C4-2B (cell line): Measurements from ENCODE around the gene TUBB.

ENCODE experiments used
- CTCF ChIP-seq: fragments of 450-650 bp; conservative IDR thresholded peaks from 2 replicates; pipeline ENCODE4 v1.5.1; 2017; ENCODE audit warnings: mild to moderate bottlenecking
- ZFX ChIP-seq: fragments of 450-650 bp; IDR thresholded peaks from 2 replicates; pipeline ENCODE4 v1.6.1; 2017

DNA sequence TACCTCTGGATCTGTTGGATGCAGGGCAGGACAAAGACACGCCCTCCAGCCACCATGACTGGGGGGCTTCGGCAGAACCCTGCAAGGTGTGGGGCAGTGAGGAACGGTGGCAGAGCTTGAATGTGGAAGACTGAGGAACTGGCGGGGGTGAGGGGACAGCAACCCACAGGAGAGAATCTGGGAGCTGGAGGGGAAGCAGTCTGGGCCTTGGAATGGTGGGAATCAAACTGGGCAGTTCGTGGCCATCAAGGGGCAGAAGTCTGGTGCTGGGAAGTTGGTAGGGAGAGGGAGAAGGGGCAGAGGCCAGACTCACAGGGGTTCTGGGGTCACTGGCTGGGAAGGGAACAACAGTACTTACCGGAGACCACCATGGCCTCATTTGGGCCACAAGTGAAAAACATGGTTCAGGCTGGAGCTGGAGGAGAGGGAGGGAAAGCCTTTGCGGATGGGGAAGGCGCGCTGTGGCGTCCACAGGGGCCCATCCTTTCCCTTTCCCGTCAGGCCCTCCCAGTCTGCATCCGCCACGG lies 21.7 kb downstream of the TUBB start:
- TF ChIP-seq CTCF: no peak
- TF ChIP-seq ZFX: no peak
